NB4 (cell line): Measurements from ENCODE around the gene ARHGAP12.
A peak's percentile ranks its signal among the peaks of the same experiment; 100 is the strongest.

ENCODE experiments used
- DNase-seq: peaks from one replicate; pipeline ENCODE4 v3.0.0; 2010; ENCODE audit warnings: low read depth
- H3K4me3 ChIP-seq: one replicate; pipeline ENCODE4 v1.5.1; 2011; ENCODE audit warnings: mild to moderate bottlenecking, low read depth, low read length, moderate library complexity
- CTCF ChIP-seq: IDR thresholded peaks from one replicate; pipeline ENCODE4 v1.5.1; 2012; ENCODE audit warnings: low read depth, low read length
- MYC ChIP-seq: IDR thresholded peaks from 2 replicates; pipeline ENCODE4 v1.6.1; 2011; ENCODE audit warnings: low read depth, low read length
- POLR2A ChIP-seq: IDR thresholded peaks from 2 replicates; pipeline ENCODE4 v1.6.1; 2011; ENCODE audit warnings: mild to moderate bottlenecking; ENCODE audit not compliant: insufficient read length; ENCODE audit errors: extremely low read depth
- TF ChIP-seq, protein P1 (sequence below): IDR thresholded peaks from 2 replicates; pipeline ENCODE4 v1.6.1; 2011; ENCODE audit warnings: low read depth, low read length

Gene ARHGAP12

DNA sequence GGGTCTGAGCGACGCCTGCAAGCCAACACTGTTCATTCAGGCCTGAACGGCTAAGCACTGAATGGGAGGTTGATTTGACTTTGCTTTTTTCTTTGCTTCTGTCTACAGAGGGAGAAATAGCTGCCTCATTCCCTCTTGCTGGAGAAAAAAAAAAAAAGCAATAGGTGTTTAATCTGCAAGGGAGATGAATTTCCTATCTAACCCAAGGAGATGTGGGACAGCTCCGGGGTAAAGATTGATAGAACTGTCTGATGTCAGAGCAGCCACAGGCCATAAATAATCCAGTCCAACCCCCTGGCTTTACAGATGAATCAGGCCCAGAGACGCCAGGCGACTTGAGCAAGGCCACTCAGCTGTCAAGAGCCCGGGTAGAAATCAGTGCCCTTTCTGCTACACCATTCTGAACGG, 168.0 kb downstream of the ARHGAP12 start:
- TF ChIP-seq, protein P1, sequence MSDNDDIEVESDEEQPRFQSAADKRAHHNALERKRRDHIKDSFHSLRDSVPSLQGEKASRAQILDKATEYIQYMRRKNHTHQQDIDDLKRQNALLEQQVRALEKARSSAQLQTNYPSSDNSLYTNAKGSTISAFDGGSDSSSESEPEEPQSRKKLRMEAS: no peak
- no peak for TF ChIP-seq MYC
- no peak for TF ChIP-seq CTCF
- TF ChIP-seq POLR2A: no peak
- H3K4me3 ChIP-seq: peak overlapping the region; percentile 44
- DNase-seq: no peak

- peak; percentile 95 for DNase-seq
- peak overlapping the region; percentile 56 for H3K4me3 ChIP-seq
- peak; percentile 32; the same call in 1 of the 2 replicates for TF ChIP-seq MYC
- TF ChIP-seq POLR2A: peak; percentile 40
- TF ChIP-seq CTCF: no peak
- TF ChIP-seq, protein P1: 0 out of 2 replicates have a peak, but pooled peaks have one; percentile 33
These were observed 168.6 kb downstream of the ARHGAP12 start for GRCh38 chr10:31759799-31760626.

- peak overlapping the region; percentile 56 for H3K4me3 ChIP-seq
- TF ChIP-seq POLR2A (no peak), CTCF (no peak), MYC (no peak)
- TF ChIP-seq, protein P1: no peak
- DNase-seq: no peak
These were observed 169.4 kb downstream of the ARHGAP12 start for GRCh38 chr10:31759124-31759798.

- TF ChIP-seq, protein P1: no peak
- TF ChIP-seq CTCF (no peak), MYC (no peak)
- no peak for DNase-seq
- no peak overlapping the region for H3K4me3 ChIP-seq
These were observed 170.1 kb downstream of the ARHGAP12 start for GRCh38 chr10:31758495-31758894.

GRCh38 chr10:31757831-31758230, 170.8 kb downstream of the ARHGAP12 start:
- DNase-seq: no peak
- TF ChIP-seq, protein P1: no peak
- TF ChIP-seq CTCF (no peak), MYC (no peak), POLR2A (no peak)

More at GRCh38 chr10:31757831-31758230, 170.8 kb downstream of the ARHGAP12 start:
- H3K4me3 ChIP-seq: no peak overlapping the region
